ENCODE data around the gene NOL4L. TPM values are rescaled to one million over a fixed set of nuclear protein-coding genes. Genes with fewer than 3 reads are reported as not detected.

NOL4L gene
- total and polyA plus RNA-seq, 2 experiments from 2014 or later: 35.6 to 42.9 TPM

GRCh38 chr20:32602273-32602672 lies 17.1 kb upstream of the NOL4L start:
- peaks cover 12% of the 10 kb centered on the region for H3K27me3 ChIP-seq
- no peak for DNase-seq (ENCODE audit: low spot score)
- no peaks in the 10 kb centered on the region for H3K79me2 ChIP-seq
- H3K4me3 ChIP-seq: no peak overlapping the region
- H4K20me1 ChIP-seq (ENCODE audit: insufficient read depth, poor library complexity, severe bottlenecking): no peaks in the 10 kb centered on the region
- no peaks in the 10 kb centered on the region for H3K9me2 ChIP-seq (replicated peaks; ENCODE audit: insufficient read depth)
- no peak for TF ChIP-seq EZH2phosphoT487 (IDR thresholded peaks at IDR 0.05; ENCODE audit: low read depth, severe bottlenecking, unreplicated experiment)
- 84% methylated on average over 11 of the region's 11 CpGs for WGBS (ENCODE audit: low lambda C conversion rate, missing lambda C conversion rate)
- H3K4me1 ChIP-seq (ENCODE audit: insufficient read depth): peaks cover 5% of the 10 kb centered on the region
- no peaks in the 10 kb centered on the region for H3K9me3 ChIP-seq (ENCODE audit: low read depth)
- no peaks in the 10 kb centered on the region for H3K36me3 ChIP-seq (replicated peaks; ENCODE audit: insufficient read depth, low read depth)
- H3K27ac ChIP-seq: no peak overlapping the region
- no peak overlapping the region for H2AFZ ChIP-seq
- no peak overlapping the region for H3K4me2 ChIP-seq

GRCh38 chr20:32600681-32601237 lies 15.6 kb upstream of the NOL4L start:
- DNase-seq (ENCODE audit: low spot score): no peak
- Histone ChIP-seq H3K9me3 (ENCODE audit: low read depth) (no peaks in the 10 kb centered on the region), H3K79me2 (no peaks in the 10 kb centered on the region), H3K4me3 (no peak overlapping the region), H4K20me1 (ENCODE audit: insufficient read depth, poor library complexity, severe bottlenecking) (no peaks in the 10 kb centered on the region), H3K36me3 (replicated peaks; ENCODE audit: insufficient read depth, low read depth) (no peaks in the 10 kb centered on the region), H3K9me2 (replicated peaks; ENCODE audit: insufficient read depth) (no peaks in the 10 kb centered on the region), H3K4me1 (ENCODE audit: insufficient read depth) (peaks cover 5% of the 10 kb centered on the region), H3K27ac (no peak overlapping the region), H3K4me2 (no peak overlapping the region), H3K27me3 (peaks cover 2% of the 10 kb centered on the region), H2AFZ (no peak overlapping the region)
- TF ChIP-seq CTCF (IDR thresholded peaks at IDR 0.05; ENCODE audit: poor library complexity) (no peak), EZH2phosphoT487 (IDR thresholded peaks at IDR 0.05; ENCODE audit: low read depth, severe bottlenecking, unreplicated experiment) (no peak)
- WGBS (ENCODE audit: low lambda C conversion rate, missing lambda C conversion rate): 88% methylated on average over 7 of the region's 7 CpGs

- Histone ChIP-seq H3K9me3 (ENCODE audit: low read depth) (no peaks in the 10 kb centered on the region), H3K4me1 (ENCODE audit: insufficient read depth) (peaks cover 2% of the 10 kb centered on the region), H3K4me3 (no peak overlapping the region), H4K20me1 (ENCODE audit: insufficient read depth, poor library complexity, severe bottlenecking) (no peaks in the 10 kb centered on the region), H3K79me2 (no peaks in the 10 kb centered on the region), H3K27me3 (no peaks in the 10 kb centered on the region), H3K4me2 (no peak overlapping the region), H3K9me2 (replicated peaks; ENCODE audit: insufficient read depth) (no peaks in the 10 kb centered on the region), H3K36me3 (replicated peaks; ENCODE audit: insufficient read depth, low read depth) (no peaks in the 10 kb centered on the region), H2AFZ (no peak overlapping the region), H3K27ac (no peak overlapping the region)
- DNase-seq (ENCODE audit: low spot score): no peak
- WGBS (ENCODE audit: low lambda C conversion rate, missing lambda C conversion rate): 89% methylated on average over 6 of the region's 6 CpGs
- TF ChIP-seq EZH2 (IDR thresholded peaks at IDR 0.05; ENCODE audit: borderline replicate concordance) (no peak), CTCF (IDR thresholded peaks at IDR 0.05; ENCODE audit: poor library complexity) (no peak), EZH2phosphoT487 (IDR thresholded peaks at IDR 0.05; ENCODE audit: low read depth, severe bottlenecking, unreplicated experiment) (no peak)
These were observed 14.7 kb upstream of the NOL4L start for GRCh38 chr20:32599783-32600340.

- H3K27ac ChIP-seq: no peak overlapping the region
- H3K27me3 ChIP-seq: no peaks in the 10 kb centered on the region
- no peak overlapping the region for H2AFZ ChIP-seq
- H3K4me3 ChIP-seq: no peak overlapping the region
- no peak overlapping the region for H3K4me2 ChIP-seq
- H3K36me3 ChIP-seq (replicated peaks; ENCODE audit: insufficient read depth, low read depth): no peaks in the 10 kb centered on the region
- WGBS (ENCODE audit: low lambda C conversion rate, missing lambda C conversion rate): 68% methylated on average over 7 of the region's 7 CpGs
- DNase-seq (ENCODE audit: low spot score): no peak
- H3K4me1 ChIP-seq (ENCODE audit: insufficient read depth): no peaks in the 10 kb centered on the region
- no peaks in the 10 kb centered on the region for H3K9me2 ChIP-seq (replicated peaks; ENCODE audit: insufficient read depth)
- TF ChIP-seq EZH2 (IDR thresholded peaks at IDR 0.05; ENCODE audit: borderline replicate concordance) (no peak), CTCF (IDR thresholded peaks at IDR 0.05; ENCODE audit: poor library complexity) (no peak), EZH2phosphoT487 (IDR thresholded peaks at IDR 0.05; ENCODE audit: low read depth, severe bottlenecking, unreplicated experiment) (no peak)
- no peaks in the 10 kb centered on the region for H4K20me1 ChIP-seq (ENCODE audit: insufficient read depth, poor library complexity, severe bottlenecking)
- H3K79me2 ChIP-seq: no peaks in the 10 kb centered on the region
- no peaks in the 10 kb centered on the region for H3K9me3 ChIP-seq (ENCODE audit: low read depth)
These were observed 13.5 kb upstream of the NOL4L start for GRCh38 chr20:32598606-32599005.
